T-helper 2 cell treated with Interferon-gamma antibody and Interleukin-4, amounts not matched to agents 5 μg/mL and 100 μg/mL, for 36 hours (primary cell): ENCODE results near the gene RAD51B.
A peak's percentile ranks its signal among the peaks of the same experiment; 100 is the strongest.

Experiments used
- DNase-seq: peaks from one replicate; pipeline ENCODE4 v3.0.0; 2021; ENCODE audit warnings: low spot score
- H3K27ac Mint-ChIP-seq: one replicate; pipeline ENCODE4 v1.8.0; 2021; ENCODE audit warnings: mild to moderate bottlenecking, mixed read lengths
- H3K27me3 Mint-ChIP-seq: one replicate; pipeline ENCODE4 v1.8.0; 2021; ENCODE audit warnings: low read depth, mixed read lengths
- H3K36me3 Mint-ChIP-seq: one replicate; pipeline ENCODE4 v1.8.0; 2021; ENCODE audit warnings: low read depth, mixed read lengths
- H3K4me1 Mint-ChIP-seq: one replicate; pipeline ENCODE4 v1.8.0; 2021; ENCODE audit warnings: low read depth, mixed read lengths
- H3K4me3 Mint-ChIP-seq: one replicate; pipeline ENCODE4 v1.8.0; 2022; ENCODE audit warnings: mild to moderate bottlenecking, moderate library complexity, mixed read lengths
- H3K9me3 Mint-ChIP-seq: one replicate; pipeline ENCODE4 v1.8.0; 2021; ENCODE audit warnings: mixed read lengths

The RAD51B gene

DNA sequence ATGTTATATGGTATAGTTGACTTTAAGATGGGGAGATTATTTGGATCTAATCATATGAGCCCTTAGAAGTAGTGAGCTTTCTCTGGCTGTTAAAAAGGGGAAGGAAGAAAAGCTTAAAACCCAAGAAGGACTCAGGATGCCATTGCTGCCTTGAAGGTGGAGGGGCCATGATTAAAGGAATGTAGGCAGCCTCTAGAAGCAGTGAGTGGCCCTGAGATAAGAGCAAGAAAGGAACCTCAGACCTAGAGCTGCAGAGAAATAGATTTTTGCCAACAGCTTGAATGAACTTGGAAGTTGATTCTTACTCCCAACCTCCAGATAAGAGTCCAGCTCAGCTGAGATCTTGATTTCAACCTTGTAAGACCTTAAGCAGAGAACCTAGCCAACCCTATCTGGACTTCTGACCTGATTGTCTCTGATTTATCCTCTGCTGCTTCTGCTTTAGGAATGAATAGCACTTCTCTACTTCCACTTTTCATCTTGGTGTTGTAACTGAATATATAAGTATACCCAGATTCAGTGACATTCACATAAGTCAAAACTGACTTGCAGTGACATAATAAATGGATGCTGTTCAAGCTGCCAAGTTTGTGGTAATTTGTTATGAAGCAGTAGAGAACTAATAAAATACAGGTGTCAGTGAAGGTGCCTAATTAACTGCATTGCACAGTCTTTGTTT lies 33.5 kb downstream of the RAD51B start:
- Mint-ChIP-seq H3K36me3 (peaks cover 8% of the 10 kb centered on the region), H3K4me1 (no peaks in the 10 kb centered on the region), H3K4me3 (no peak overlapping the region), H3K27me3 (no peaks in the 10 kb centered on the region), H3K9me3 (peaks cover 9% of the 10 kb centered on the region), H3K27ac (no peak overlapping the region)
- no peak for DNase-seq

DNA sequence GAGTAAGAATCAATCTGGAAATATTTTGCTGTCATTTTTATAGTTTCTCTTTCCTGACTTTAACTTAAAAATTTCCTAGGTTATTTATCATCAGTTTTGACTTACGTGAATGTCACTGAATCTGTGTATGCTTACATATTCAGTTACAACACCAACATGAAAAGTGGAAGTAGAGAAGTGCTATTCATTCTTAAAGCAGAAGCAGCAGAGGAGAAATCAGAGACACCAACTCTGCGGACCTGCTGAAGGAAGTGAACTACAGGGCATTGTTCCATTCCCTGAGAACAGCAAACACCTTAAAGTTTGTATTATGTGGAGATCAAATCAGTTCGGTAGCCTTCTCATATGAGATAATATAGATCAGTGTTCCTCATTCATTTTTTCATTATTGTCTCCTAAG lies 34.1 kb downstream of the RAD51B start:
- H3K36me3 Mint-ChIP-seq = peaks cover 5% of the 10 kb centered on the region
- no peaks in the 10 kb centered on the region for H3K4me1 Mint-ChIP-seq
- peaks cover 4% of the 10 kb centered on the region for H3K9me3 Mint-ChIP-seq
- no peak overlapping the region for H3K27ac Mint-ChIP-seq
- no peak for DNase-seq
- no peaks in the 10 kb centered on the region for H3K27me3 Mint-ChIP-seq
- no peak overlapping the region for H3K4me3 Mint-ChIP-seq

DNA sequence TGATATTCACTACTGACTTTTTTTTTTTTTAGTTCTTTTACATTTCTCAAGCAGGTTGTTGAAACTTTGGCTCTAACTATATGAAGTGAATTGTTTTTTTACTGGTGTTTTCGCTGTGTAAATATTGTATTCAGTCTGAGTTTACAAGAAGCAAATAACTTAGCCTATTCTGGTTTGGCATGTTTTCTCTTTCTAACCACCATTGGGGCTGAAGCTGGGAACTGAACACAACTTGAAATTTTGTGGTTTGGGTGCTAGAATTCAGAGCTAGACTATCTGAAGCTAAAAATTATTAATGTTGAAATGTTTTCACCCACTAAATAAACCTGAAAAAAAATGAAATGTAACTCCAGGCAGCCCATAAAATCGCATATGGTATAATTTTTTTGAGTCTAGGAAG lies 37.2 kb downstream of the RAD51B start:
- H3K9me3 Mint-ChIP-seq = no peaks in the 10 kb centered on the region
- no peak for DNase-seq
- no peaks in the 10 kb centered on the region for H3K4me1 Mint-ChIP-seq
- no peak overlapping the region for H3K4me3 Mint-ChIP-seq
- no peaks in the 10 kb centered on the region for H3K36me3 Mint-ChIP-seq
- H3K27ac Mint-ChIP-seq = no peak overlapping the region
- H3K27me3 Mint-ChIP-seq = no peaks in the 10 kb centered on the region

DNA sequence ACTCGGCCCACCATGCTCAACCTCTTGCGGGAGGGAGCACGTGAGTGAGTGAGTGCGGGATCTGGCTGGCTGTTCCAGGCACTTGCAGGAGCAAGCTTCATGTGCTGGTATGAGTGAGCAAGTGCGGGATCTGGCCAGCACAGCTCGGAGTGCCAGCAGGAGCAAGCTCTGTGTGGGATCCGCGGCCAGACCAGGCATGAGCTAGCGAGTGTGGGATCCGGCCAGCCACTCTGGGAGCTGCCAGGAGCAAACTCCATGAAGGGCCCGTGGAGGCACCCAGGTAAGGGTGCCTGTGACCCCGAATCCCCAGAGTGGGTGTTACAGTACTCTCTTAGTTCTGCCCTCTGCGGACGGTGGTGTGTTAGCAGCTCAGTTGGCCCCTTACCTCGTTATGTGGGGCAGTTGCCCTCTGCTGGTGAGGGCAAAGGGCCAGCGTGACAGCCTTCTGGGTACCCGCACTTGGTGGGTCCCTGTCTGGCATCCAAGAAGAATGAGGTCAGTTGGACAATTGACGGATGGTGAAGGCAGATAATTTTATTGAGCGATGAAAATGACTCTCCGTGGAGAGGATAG lies 38.3 kb downstream of the RAD51B start:
- no peaks in the 10 kb centered on the region for H3K27me3 Mint-ChIP-seq
- H3K27ac Mint-ChIP-seq = no peak overlapping the region

DNA sequence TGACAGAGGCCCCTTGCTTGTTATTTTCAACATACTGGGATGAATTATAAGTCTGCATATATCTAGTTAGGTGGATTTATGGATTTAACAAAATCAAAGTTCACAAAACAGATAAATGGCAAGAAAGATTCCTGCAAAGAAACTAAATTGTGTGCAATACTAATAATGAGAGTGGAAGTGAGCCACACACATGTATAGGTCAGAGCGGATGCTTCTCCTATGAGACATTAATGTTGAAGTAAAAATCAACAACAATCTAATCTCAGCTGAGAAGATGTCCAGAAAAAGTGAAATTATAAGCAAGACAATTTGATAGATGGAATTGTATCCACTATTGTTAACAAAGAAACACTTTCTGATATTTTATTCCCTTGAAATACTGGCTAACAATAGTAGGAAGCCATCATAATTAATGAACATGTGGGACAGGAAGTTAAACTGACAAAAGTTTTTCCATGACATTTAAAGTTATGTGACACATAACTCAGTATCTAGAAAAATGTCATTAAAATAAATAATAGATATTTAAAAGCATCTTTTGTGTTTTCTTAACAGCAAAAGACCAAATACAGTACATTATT lies 39.7 kb downstream of the RAD51B start:
- H3K27ac Mint-ChIP-seq = no peak overlapping the region
- H3K27me3 Mint-ChIP-seq = no peaks in the 10 kb centered on the region
- H3K9me3 Mint-ChIP-seq = no peaks in the 10 kb centered on the region
- no peak for DNase-seq
- no peak overlapping the region for H3K4me3 Mint-ChIP-seq
- H3K4me1 Mint-ChIP-seq = peaks cover 2% of the 10 kb centered on the region
- no peaks in the 10 kb centered on the region for H3K36me3 Mint-ChIP-seq

More for the DNA sequence above, 38.3 kb downstream of the RAD51B start:
- H3K4me3 Mint-ChIP-seq = no peak overlapping the region
- no peak for DNase-seq
- H3K36me3 Mint-ChIP-seq = no peaks in the 10 kb centered on the region
- H3K9me3 Mint-ChIP-seq = no peaks in the 10 kb centered on the region
- no peaks in the 10 kb centered on the region for H3K4me1 Mint-ChIP-seq

DNA sequence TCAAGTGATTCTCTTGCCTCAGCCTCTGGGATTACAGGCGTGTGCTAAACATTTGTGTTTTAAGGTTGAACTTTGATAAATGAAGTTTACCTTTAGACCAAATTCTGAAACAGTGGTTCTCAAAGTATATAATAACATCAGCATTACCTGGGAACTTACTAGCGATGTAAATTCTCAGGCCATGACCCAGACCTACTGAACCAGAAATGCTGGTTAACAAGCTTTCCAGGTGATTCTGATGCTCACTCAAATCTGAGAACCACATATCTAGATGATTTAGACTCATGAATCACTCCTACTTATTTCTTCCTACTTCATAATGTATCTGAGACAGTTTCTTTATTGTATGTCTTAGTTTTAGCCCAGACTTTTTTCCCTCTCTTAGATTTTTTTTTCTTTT lies 43.6 kb downstream of the RAD51B start:
- Mint-ChIP-seq H3K4me3 (no peak overlapping the region), H3K27me3 (no peaks in the 10 kb centered on the region), H3K4me1 (peaks cover 2% of the 10 kb centered on the region), H3K36me3 (peaks cover 13% of the 10 kb centered on the region), H3K9me3 (no peaks in the 10 kb centered on the region), H3K27ac (no peak overlapping the region)
- no peak for DNase-seq

DNA sequence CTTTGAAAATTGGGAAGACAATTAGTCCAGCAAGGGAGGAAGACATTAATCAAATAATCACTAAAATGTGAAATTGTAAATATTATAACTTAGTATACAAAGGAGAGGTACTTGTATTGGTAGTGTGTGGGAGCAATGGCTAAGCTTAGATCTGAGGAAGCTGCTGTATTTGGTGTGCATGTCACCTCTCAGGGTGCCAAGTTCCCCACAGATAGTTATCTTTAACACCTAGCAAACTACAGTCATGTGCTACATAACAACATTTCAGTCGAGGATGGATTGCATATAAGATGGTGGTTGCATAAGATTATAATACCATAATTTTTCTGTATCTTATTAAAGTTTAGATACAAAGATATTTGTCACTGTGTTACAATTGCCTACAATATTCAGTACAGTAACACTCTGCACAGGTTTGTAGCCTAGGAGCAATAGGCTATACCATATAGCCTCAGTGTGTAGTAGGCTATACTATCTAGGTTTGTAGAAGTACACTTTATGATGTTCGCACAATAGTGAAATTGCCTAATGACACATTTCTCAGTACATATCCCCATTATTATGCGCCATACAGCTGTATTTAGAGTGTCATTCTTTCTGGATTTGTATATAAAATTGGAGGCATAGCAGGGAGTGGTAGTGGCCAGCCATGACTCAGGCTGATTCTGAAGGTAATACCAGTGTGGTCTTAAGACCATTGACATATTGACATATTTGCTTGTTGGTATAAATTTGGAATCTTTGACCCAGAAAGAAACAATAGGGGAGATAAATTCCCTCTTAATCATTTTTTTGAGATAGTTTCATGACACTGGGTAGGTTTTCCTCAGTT lies 55.8 kb downstream of the RAD51B start:
- H3K27ac Mint-ChIP-seq = no peak overlapping the region
- H3K9me3 Mint-ChIP-seq = no peaks in the 10 kb centered on the region
- H3K27me3 Mint-ChIP-seq = no peaks in the 10 kb centered on the region
- no peak for DNase-seq
- no peaks in the 10 kb centered on the region for H3K4me1 Mint-ChIP-seq
- no peak overlapping the region for H3K4me3 Mint-ChIP-seq
- no peaks in the 10 kb centered on the region for H3K36me3 Mint-ChIP-seq

DNA sequence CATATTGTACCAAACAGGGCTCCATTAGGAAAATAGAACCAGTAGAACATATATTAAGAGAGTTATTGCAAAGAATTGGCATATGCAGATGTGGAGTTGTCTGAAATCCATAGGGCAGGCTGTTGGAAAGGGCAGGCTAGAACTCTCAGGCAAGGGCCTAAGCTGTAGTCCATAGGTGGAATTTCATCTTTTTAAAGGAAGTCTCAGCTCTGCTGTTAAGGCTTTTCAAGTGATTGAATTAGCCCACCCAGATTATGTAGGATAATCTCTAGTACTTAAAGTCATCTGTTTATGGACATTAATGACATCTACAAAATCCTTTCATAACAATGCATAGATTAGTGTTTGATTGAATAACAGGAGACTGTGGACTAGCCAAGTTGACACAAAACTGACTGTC lies 59.4 kb downstream of the RAD51B start:
- H3K36me3 Mint-ChIP-seq = no peaks in the 10 kb centered on the region
- H3K4me3 Mint-ChIP-seq = no peak overlapping the region
- peaks cover 10% of the 10 kb centered on the region for H3K4me1 Mint-ChIP-seq
- no peak for DNase-seq
- no peak overlapping the region for H3K27ac Mint-ChIP-seq
- H3K27me3 Mint-ChIP-seq = no peaks in the 10 kb centered on the region
- no peaks in the 10 kb centered on the region for H3K9me3 Mint-ChIP-seq

DNA sequence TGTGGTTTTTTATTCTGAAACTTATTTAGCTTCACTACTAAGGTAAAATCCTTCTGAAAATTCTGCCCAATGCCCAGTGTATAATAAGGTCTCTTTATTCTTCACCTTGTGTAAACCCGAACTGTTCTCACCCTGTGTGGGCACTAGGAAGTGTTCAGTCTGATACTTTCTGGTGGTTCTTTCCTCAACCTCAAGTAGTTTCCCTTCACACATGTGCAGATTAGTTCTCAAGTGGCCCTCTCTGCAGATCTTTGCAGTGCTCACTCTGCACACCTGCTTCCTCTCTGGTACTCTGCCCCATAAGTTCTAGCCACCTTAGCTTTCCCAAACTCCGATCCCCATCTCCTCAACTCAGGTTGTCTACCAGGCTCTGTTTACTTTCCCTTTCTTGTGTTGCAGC lies 61.6 kb downstream of the RAD51B start:
- H3K9me3 Mint-ChIP-seq = no peaks in the 10 kb centered on the region
- no peaks in the 10 kb centered on the region for H3K36me3 Mint-ChIP-seq
- peaks cover 12% of the 10 kb centered on the region for H3K4me1 Mint-ChIP-seq
- no peaks in the 10 kb centered on the region for H3K27me3 Mint-ChIP-seq
- H3K27ac Mint-ChIP-seq = no peak overlapping the region
- H3K4me3 Mint-ChIP-seq = no peak overlapping the region
- peak; percentile 8 for DNase-seq

DNA sequence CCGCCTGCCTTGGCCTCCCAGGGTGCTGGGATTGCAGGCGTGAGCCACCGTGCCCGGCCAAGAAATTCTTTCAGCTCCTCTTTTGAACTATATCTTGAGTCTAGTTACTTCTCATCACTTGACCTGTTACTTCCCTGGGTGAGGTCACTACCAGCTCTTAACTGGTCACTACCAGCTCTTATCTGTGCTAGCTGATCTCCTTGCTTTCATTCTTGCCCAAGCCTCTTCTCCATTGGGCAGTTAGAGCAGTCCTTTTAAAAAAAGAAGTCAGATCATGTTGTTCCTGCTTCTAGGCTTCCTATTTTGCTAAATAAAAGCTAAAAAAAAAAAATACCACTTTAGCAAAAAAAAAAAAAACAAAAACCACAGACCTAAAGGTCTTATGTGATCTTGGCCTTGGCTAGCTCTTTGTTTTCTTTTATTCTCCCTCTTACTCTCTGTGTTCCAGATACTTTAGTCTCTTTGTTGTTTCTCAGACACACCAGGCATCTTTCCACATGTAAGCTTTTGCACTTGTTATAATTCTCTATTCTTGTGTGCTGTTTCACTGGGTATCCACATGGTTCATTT lies 63.5 kb downstream of the RAD51B start:
- Mint-ChIP-seq H3K27ac (no peak overlapping the region), H3K36me3 (peaks cover 2% of the 10 kb centered on the region), H3K9me3 (no peaks in the 10 kb centered on the region), H3K27me3 (no peaks in the 10 kb centered on the region), H3K4me3 (no peak overlapping the region), H3K4me1 (peaks cover 12% of the 10 kb centered on the region)
- DNase-seq = no peak

DNA sequence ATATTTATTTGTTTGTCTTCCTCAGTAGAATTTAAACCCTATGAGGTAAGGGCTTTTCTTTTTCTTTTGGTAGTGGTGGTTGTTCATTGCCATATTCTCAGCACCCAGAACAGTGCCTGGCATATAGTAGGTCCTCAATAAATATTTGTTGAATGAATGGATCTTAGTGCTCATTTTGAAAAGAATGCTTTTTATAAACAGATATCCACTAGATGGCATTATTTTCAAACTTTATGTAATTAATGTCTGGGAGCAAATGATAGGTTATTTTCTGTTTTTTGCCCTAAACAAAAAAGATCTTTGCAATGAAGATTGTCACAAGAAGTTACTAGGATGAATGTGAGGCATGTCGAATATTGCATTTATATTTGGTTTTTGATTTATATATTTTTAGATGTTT lies 64.1 kb downstream of the RAD51B start:
- DNase-seq = no peak
- Mint-ChIP-seq H3K36me3 (peaks cover 2% of the 10 kb centered on the region), H3K27me3 (no peaks in the 10 kb centered on the region), H3K27ac (no peak overlapping the region), H3K4me1 (peaks cover 12% of the 10 kb centered on the region), H3K4me3 (no peak overlapping the region), H3K9me3 (no peaks in the 10 kb centered on the region)

DNA sequence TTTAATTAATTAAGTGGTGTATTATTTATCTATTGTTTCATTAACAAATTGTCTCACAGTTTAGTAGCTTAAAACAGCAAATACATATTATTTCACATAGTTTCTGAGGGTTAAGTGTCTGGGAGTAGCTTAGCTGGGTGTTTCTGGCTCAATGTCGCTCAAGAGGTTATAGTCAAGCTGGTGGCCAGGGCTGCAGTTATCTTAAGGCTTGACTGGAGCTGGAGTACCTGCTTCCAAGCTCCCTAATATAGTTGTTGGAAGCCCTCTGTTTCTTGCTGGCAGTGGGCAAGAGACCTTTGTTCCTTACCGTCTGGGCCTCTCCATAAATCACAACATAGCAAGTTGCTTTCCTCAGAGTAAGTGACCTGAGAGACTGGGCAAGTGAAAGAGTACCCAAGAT lies 66.6 kb downstream of the RAD51B start:
- Mint-ChIP-seq H3K9me3 (no peaks in the 10 kb centered on the region), H3K4me1 (peaks cover 9% of the 10 kb centered on the region), H3K4me3 (no peak overlapping the region), H3K36me3 (peaks cover 2% of the 10 kb centered on the region), H3K27me3 (no peaks in the 10 kb centered on the region), H3K27ac (no peak overlapping the region)
- DNase-seq = no peak

DNA sequence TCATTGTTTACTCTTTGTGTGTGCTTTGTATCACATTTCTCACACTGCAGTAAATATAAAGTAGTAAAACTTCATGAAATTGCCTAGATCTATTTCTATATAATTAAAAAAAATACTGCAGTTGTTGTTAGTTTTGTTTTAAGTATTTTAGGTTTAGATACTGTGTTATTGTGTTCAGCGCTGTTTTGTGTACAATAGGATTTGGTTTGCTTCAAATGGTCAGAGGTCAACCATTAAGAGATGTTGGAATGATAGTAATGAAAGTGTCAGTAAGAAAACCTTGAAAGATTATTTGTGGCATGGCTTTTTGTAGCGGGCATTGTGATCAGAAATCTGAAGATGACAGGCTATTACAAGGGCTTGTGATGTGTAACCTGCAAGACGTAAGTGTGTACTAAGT lies 67.9 kb downstream of the RAD51B start:
- no peak overlapping the region for H3K27ac Mint-ChIP-seq

DNA sequence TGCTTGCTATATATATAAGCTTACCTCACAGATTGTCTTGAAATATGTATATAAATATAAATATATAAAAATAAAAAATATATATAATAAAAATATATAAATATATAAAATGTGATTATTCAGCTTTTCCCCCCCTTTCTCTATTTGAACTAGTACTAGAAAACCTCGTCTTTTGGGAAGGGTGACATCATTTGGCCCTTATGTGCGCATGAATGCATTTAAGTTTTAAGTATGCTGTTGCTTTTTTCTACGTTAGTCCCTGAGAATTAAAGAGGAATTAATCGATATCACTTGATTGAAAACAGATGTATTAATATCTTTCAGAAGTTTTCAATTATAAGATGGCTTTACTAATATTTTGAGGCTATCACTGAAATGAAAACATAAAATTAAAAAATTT lies 69.9 kb downstream of the RAD51B start:
- no peak for DNase-seq
- H3K36me3 Mint-ChIP-seq = peaks cover 2% of the 10 kb centered on the region
- H3K4me1 Mint-ChIP-seq = peaks cover 2% of the 10 kb centered on the region
- no peak overlapping the region for H3K4me3 Mint-ChIP-seq
- no peaks in the 10 kb centered on the region for H3K27me3 Mint-ChIP-seq
- H3K27ac Mint-ChIP-seq = no peak overlapping the region
- H3K9me3 Mint-ChIP-seq = no peaks in the 10 kb centered on the region

More for the DNA sequence above, 67.9 kb downstream of the RAD51B start:
- Mint-ChIP-seq H3K4me3 (no peak overlapping the region), H3K27me3 (no peaks in the 10 kb centered on the region), H3K36me3 (peaks cover 2% of the 10 kb centered on the region), H3K9me3 (no peaks in the 10 kb centered on the region), H3K4me1 (peaks cover 2% of the 10 kb centered on the region)
- DNase-seq = no peak
